Subcutaneous abdominal adipose tissue (tissue), 5 donors: ENCODE measurements around the gene LRRC2.
"Not testable (repeated sequence)": the region's sequence is repeated elsewhere in the genome, so short reads cannot be mapped to it uniquely, and the experiment has no call there.

ENCODE experiments used
- H3K27ac ChIP-seq: one replicate; pipeline ENCODE4 v1.7.0; 2013; ENCODE audit warnings: low read depth, mild to moderate bottlenecking, inconsistent platforms, low read length, moderate library complexity
- H3K27me3 ChIP-seq, 5 donors: one replicate each; pipeline ENCODE4 v1.7.0; 2013; ENCODE audit warnings: low read length in 5 of 5, inconsistent platforms in 1 of 5; ENCODE audit not compliant: control insufficient read depth in 5 of 5, insufficient read depth in 4 of 5
- H3K36me3 ChIP-seq, 5 donors: one replicate each; pipeline ENCODE4 v1.7.0; 2013; ENCODE audit warnings: low read length in 5 of 5; ENCODE audit not compliant: control insufficient read depth in 5 of 5, insufficient read depth in 5 of 5
- H3K4me1 ChIP-seq, 5 donors: one replicate each; pipeline ENCODE4 v1.7.0; 2013; ENCODE audit warnings: low read length in 5 of 5, mild to moderate bottlenecking in 3 of 5, moderate library complexity in 1 of 5; ENCODE audit not compliant: control insufficient read depth in 5 of 5, insufficient read depth in 5 of 5
- H3K4me3 ChIP-seq, 5 donors: one replicate each; pipeline ENCODE4 v1.7.0; 2013; ENCODE audit warnings: low read length in 5 of 5, low read depth in 1 of 5
- H3K9ac ChIP-seq, 5 donors: one replicate each; pipeline ENCODE4 v1.7.0; 2013; ENCODE audit warnings: low read length in 5 of 5, mild to moderate bottlenecking in 4 of 5, moderate library complexity in 3 of 5
- H3K9me3 ChIP-seq, 5 donors: one replicate each; pipeline ENCODE4 v1.7.0; 2013; ENCODE audit warnings: low read length in 5 of 5; ENCODE audit not compliant: control insufficient read depth in 5 of 5
- donor health status: healthy.
- donor health status: healthy.
- donor health status: healthy.
- donor health status: healthy.
- donor health status: healthy.

LRRC2 gene

GRCh38 chr3:46494491-46494890 is 71.6 kb downstream of the LRRC2 start:
- not testable (repeated sequence) for H3K4me3 ChIP-seq, H3K27ac ChIP-seq, H3K9ac ChIP-seq, H3K27me3 ChIP-seq, H3K36me3 ChIP-seq, H3K9me3 ChIP-seq
- H3K4me1 ChIP-seq, result peaks cover 0 to 16% (median 4%) of the 10 kb centered on the region in 5 donors

- H3K27ac ChIP-seq, result no peak overlapping the region
- H3K27me3 ChIP-seq, result no peaks in the 10 kb centered on the region
- no peak overlapping the region for H3K9ac ChIP-seq
- H3K9me3 ChIP-seq, result no peaks in the 10 kb centered on the region
- no peaks in the 10 kb centered on the region for H3K36me3 ChIP-seq
- no peak overlapping the region for H3K4me3 ChIP-seq
- peaks cover 0 to 22% (median 9%) of the 10 kb centered on the region in 5 donors for H3K4me1 ChIP-seq
Measured at GRCh38 chr3:46492890-46493547, 73.1 kb downstream of the LRRC2 start.

GRCh38 chr3:46491089-46492070 is 74.7 kb downstream of the LRRC2 start:
- H3K36me3 ChIP-seq, result no peaks in the 10 kb centered on the region
- H3K27ac ChIP-seq, result no peak overlapping the region
- H3K9ac ChIP-seq, result no peak overlapping the region

GRCh38 chr3:46490338-46491084 is 75.6 kb downstream of the LRRC2 start:
- Histone ChIP-seq H3K27me3 (no peaks in the 10 kb centered on the region), H3K9me3 (no peaks in the 10 kb centered on the region), H3K9ac (no peak overlapping the region), H3K4me1 (peaks cover 0 to 6% (median 5%) of the 10 kb centered on the region in 5 donors), H3K4me3 (no peak overlapping the region), H3K36me3 (no peaks in the 10 kb centered on the region), H3K27ac (no peak overlapping the region)

More at GRCh38 chr3:46491089-46492070, 74.7 kb downstream of the LRRC2 start:
- Histone ChIP-seq H3K4me1 (peaks cover 0 to 12% (median 5%) of the 10 kb centered on the region in 5 donors), H3K9me3 (no peaks in the 10 kb centered on the region), H3K27me3 (no peaks in the 10 kb centered on the region), H3K4me3 (no peak overlapping the region)

GRCh38 chr3:46489875-46490274 is 76.2 kb downstream of the LRRC2 start:
- Histone ChIP-seq H3K27me3 (no peaks in the 10 kb centered on the region), H3K9ac (no peak overlapping the region), H3K9me3 (no peaks in the 10 kb centered on the region), H3K4me3 (no peak overlapping the region), H3K27ac (no peak overlapping the region), H3K36me3 (no peaks in the 10 kb centered on the region), H3K4me1 (peaks cover 0 to 6% (median 5%) of the 10 kb centered on the region in 5 donors)

GRCh38 chr3:46489381-46489780 is 76.7 kb downstream of the LRRC2 start:
- Histone ChIP-seq H3K9ac (no peak overlapping the region), H3K4me1 (peaks cover 0 to 6% (median 5%) of the 10 kb centered on the region in 5 donors)

GRCh38 chr3:46488735-46489361 is 77.3 kb downstream of the LRRC2 start:
- no peaks in the 10 kb centered on the region for H3K27me3 ChIP-seq
- no peak overlapping the region for H3K9ac ChIP-seq
- no peak overlapping the region for H3K27ac ChIP-seq
- H3K4me1 ChIP-seq, result peaks cover 0 to 6% (median 5%) of the 10 kb centered on the region in 5 donors
- peak overlapping the region in 4 of 5 donors; percentile 44 to 55 (median 47) for H3K4me3 ChIP-seq
- no peaks in the 10 kb centered on the region for H3K36me3 ChIP-seq
- H3K9me3 ChIP-seq, result no peaks in the 10 kb centered on the region

More at GRCh38 chr3:46489381-46489780, 76.7 kb downstream of the LRRC2 start:
- Histone ChIP-seq H3K4me3 (no peak overlapping the region), H3K27me3 (no peaks in the 10 kb centered on the region), H3K9me3 (no peaks in the 10 kb centered on the region), H3K27ac (no peak overlapping the region), H3K36me3 (no peaks in the 10 kb centered on the region)

- Histone ChIP-seq H3K9me3 (no peaks in the 10 kb centered on the region), H3K27me3 (no peaks in the 10 kb centered on the region), H3K9ac (no peak overlapping the region), H3K27ac (no peak overlapping the region), H3K4me1 (peaks cover 0 to 6% (median 5%) of the 10 kb centered on the region in 5 donors), H3K4me3 (no peak overlapping the region), H3K36me3 (no peaks in the 10 kb centered on the region)
Measured at GRCh38 chr3:46485779-46486175, 80.3 kb downstream of the LRRC2 start.

- H3K4me3 ChIP-seq, result no peak overlapping the region
- H3K27ac ChIP-seq, result no peak overlapping the region
- H3K9ac ChIP-seq, result no peak overlapping the region
- no peaks in the 10 kb centered on the region for H3K36me3 ChIP-seq
- no peaks in the 10 kb centered on the region for H3K27me3 ChIP-seq
- no peaks in the 10 kb centered on the region for H3K9me3 ChIP-seq
- H3K4me1 ChIP-seq, result peaks cover 0 to 6% (median 5%) of the 10 kb centered on the region in 5 donors
Measured at GRCh38 chr3:46484911-46485778, 81.0 kb downstream of the LRRC2 start.
